SU-DHL-6 (cell line): Measurements from ENCODE around the gene MICAL2.

Experiments used
- EZH2phosphoT487 ChIP-seq: fragments of 200-600 bp; sonication (generic), shearing (Covaris generic); conservative IDR thresholded peaks from 2 replicates; pipeline ENCODE4 v1.6.1; 2018; ENCODE audit warnings: mild to moderate bottlenecking, antibody characterized with exemption, low read length, moderate library complexity, mixed read lengths
- TF ChIP-seq, protein P1 (sequence below): fragments of 200-600 bp; sonication (generic); IDR thresholded peaks from one replicate; pipeline ENCODE4 v1.5.1; 2017; ENCODE audit warnings: antibody characterized with exemption, mild to moderate bottlenecking, low read length, moderate library complexity; ENCODE audit not compliant: insufficient read depth, poor library complexity, severe bottlenecking

DNA sequence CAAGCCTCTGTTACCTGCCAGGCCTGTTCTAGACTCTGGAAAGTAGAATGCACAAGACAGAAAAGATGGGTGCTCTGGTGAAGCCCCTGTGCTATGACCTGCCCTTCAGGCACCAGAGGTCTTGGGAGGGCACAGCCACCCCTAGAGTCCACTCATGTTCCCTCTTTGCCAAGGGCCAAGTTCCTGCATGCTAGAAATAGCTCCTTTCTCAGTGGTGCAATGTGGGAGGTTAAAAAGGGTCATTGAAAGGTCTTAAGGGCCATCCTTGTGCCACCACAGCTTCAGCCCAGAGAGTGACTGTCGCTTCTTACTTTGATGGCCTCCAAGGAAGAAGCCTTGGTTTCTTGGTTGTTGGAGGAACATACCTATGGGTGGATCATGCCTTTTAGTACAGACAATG, 182.4 kb downstream of the MICAL2 start:
- TF ChIP-seq, protein P1, sequence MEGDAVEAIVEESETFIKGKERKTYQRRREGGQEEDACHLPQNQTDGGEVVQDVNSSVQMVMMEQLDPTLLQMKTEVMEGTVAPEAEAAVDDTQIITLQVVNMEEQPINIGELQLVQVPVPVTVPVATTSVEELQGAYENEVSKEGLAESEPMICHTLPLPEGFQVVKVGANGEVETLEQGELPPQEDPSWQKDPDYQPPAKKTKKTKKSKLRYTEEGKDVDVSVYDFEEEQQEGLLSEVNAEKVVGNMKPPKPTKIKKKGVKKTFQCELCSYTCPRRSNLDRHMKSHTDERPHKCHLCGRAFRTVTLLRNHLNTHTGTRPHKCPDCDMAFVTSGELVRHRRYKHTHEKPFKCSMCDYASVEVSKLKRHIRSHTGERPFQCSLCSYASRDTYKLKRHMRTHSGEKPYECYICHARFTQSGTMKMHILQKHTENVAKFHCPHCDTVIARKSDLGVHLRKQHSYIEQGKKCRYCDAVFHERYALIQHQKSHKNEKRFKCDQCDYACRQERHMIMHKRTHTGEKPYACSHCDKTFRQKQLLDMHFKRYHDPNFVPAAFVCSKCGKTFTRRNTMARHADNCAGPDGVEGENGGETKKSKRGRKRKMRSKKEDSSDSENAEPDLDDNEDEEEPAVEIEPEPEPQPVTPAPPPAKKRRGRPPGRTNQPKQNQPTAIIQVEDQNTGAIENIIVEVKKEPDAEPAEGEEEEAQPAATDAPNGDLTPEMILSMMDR: no peak
- no peak for TF ChIP-seq EZH2phosphoT487
